A549 treated with dexamethasone at 1 μM for 4 hours (cell line): ENCODE measurements around the gene MYL2. TPM values are rescaled to one million over a fixed set of nuclear protein-coding genes. Genes with fewer than 3 reads are reported as not detected.

ENCODE experiments used
- total RNA-seq: library from RNA; stranded (reverse); fragments of 200-300 nt; extraction: Qiagen RNA extraction; gene quantifications from 5 replicates; pipeline ENCODE4 v1.2.3, GENCODE V29; 2022

Gene MYL2
- 0.91 to 1.7 TPM (median 0.96 TPM) in 5 replicates for total RNA-seq

DNA sequence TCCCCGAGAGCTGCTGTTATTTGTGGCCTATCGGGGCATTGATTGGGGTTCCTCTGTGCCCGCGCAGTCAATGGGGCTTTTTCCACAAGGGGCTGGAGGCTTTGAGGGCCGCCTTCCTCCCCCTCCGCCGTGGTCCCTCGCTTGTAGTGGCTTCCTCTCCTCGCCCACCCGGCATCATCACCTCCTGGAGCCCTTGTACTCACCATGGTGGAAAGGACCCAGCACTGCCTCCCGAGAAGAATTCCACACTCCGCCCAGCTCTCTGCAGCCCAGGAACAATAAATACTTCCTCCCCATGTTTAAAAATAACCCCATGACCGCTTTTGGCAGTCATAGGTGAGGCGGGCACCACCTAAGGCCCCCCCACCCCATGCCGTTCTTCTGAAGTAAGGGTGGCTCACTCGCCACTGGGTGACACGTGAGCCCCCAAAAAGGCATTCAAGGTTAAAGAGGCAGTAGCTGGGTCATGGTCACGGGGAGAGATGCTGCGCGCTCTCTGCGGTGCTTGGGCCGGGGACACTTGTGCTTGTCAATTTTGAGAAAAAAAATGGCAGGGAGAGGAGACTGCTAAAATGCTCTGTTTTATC is at the start of gene MYL2:
TSS of gene MYL2 (minus strand) at position 256 of the 587 bp plus-strand sequence. CDS start at position 206, 50 bp downstream.

Other genes with a start within 250 kb of the MYL2 start
- gene HVCN1, start 231.5 kb downstream of the MYL2 start, total RNA-seq = 0.45 to 0.83 TPM (median 0.62 TPM) in 5 replicates
- gene PPP1CC, start 177.7 kb downstream of the MYL2 start, total RNA-seq = 129 to 188 TPM (median 167 TPM) in 5 replicates
- gene CCDC63, start 73.6 kb downstream of the MYL2 start, total RNA-seq = 0.09 TPM in 1 of 5 replicates, not detected in the others
- gene CUX2, start 113.6 kb upstream of the MYL2 start, total RNA-seq = 0.20 to 0.40 TPM (median 0.35 TPM) in 5 replicates